GM12878 (cell line): ENCODE measurements around the gene PPIP5K2.

Source experiments
- HDAC6 ChIP-seq: fragments of 200-600 bp; sonication (generic); IDR thresholded peaks from one replicate; pipeline ENCODE4 v1.8.0; 2017; ENCODE audit warnings: antibody characterized with exemption; ENCODE audit not compliant: unreplicated experiment
- POLR2A ChIP-seq: IDR thresholded peaks from 2 replicates; pipeline ENCODE4 v1.6.1; 2011; ENCODE audit warnings: low read depth, mild to moderate bottlenecking, low read length
- SPI1 ChIP-seq: IDR thresholded peaks from 2 replicates; pipeline ENCODE4 v1.6.1; 2011; ENCODE audit warnings: low read depth, mild to moderate bottlenecking, low read length, moderate library complexity, borderline replicate concordance; ENCODE audit not compliant: insufficient read depth
- TAF1 ChIP-seq: IDR thresholded peaks from 2 replicates; pipeline ENCODE4 v1.6.1; 2011; ENCODE audit warnings: mild to moderate bottlenecking, low read depth, low read length, borderline replicate concordance
- TF ChIP-seq, protein P1 (sequence below): IDR thresholded peaks from 2 replicates; pipeline ENCODE4 v1.6.1; 2012; ENCODE audit warnings: low read depth, low read length, improper control_type of control experiment
- TF ChIP-seq, protein P2 (sequence below), 3 experiments: IDR thresholded peaks in 2 of 3; conservative IDR thresholded peaks in 1 of 3; 2 replicates each; pipeline ENCODE4 v1.5.1; 2011; ENCODE audit warnings: low read depth in 3 of 3, low read length in 3 of 3, mild to moderate bottlenecking in 3 of 3, control low read depth in 2 of 3, moderate library complexity in 2 of 3, inconsistent platforms in 1 of 3, mixed read lengths in 1 of 3; ENCODE audit not compliant: control insufficient read depth in 2 of 3, insufficient read depth in 1 of 3; ENCODE audit errors: extremely low read depth in 1 of 3

- no peak for TF ChIP-seq HDAC6
- TF ChIP-seq, protein P1, sequence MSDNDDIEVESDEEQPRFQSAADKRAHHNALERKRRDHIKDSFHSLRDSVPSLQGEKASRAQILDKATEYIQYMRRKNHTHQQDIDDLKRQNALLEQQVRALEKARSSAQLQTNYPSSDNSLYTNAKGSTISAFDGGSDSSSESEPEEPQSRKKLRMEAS = no peak
- TF ChIP-seq, protein P2, sequence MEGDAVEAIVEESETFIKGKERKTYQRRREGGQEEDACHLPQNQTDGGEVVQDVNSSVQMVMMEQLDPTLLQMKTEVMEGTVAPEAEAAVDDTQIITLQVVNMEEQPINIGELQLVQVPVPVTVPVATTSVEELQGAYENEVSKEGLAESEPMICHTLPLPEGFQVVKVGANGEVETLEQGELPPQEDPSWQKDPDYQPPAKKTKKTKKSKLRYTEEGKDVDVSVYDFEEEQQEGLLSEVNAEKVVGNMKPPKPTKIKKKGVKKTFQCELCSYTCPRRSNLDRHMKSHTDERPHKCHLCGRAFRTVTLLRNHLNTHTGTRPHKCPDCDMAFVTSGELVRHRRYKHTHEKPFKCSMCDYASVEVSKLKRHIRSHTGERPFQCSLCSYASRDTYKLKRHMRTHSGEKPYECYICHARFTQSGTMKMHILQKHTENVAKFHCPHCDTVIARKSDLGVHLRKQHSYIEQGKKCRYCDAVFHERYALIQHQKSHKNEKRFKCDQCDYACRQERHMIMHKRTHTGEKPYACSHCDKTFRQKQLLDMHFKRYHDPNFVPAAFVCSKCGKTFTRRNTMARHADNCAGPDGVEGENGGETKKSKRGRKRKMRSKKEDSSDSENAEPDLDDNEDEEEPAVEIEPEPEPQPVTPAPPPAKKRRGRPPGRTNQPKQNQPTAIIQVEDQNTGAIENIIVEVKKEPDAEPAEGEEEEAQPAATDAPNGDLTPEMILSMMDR (IDR thresholded peaks at IDR 0.05 in 2 of 3, conservative IDR thresholded peaks at IDR 0.05 in 1 of 3; ENCODE audit: control insufficient read depth in 2 of 3, extremely low read depth in 1 of 3, insufficient read depth in 1 of 3, low read depth in 3 of 3, low read length in 3 of 3) = no peak
- no peak for TF ChIP-seq POLR2A
- TF ChIP-seq SPI1 = no peak
- TF ChIP-seq TAF1 = no peak
These were observed 12.0 kb upstream of the PPIP5K2 start for GRCh38 chr5:103108086-103108485.
